H1 (cell line): ENCODE results near the gene SLC25A38.

Experiments used
- BACH1 ChIP-seq: IDR thresholded peaks from 2 replicates; pipeline ENCODE4 v1.6.1; 2012; ENCODE audit warnings: low read length, improper control_type of control experiment
- FOSL1 ChIP-seq: IDR thresholded peaks from 2 replicates; pipeline ENCODE4 v1.6.1; 2011; ENCODE audit warnings: mild to moderate bottlenecking, low read depth, low read length, moderate library complexity; ENCODE audit not compliant: insufficient read depth
- GABPA ChIP-seq: IDR thresholded peaks from 2 replicates; pipeline ENCODE4 v1.6.1; 2011; ENCODE audit warnings: mild to moderate bottlenecking, low read length, moderate library complexity, borderline replicate concordance; ENCODE audit not compliant: insufficient read depth
- NRF1 ChIP-seq: IDR thresholded peaks from 2 replicates; pipeline ENCODE4 v1.6.1; 2011; ENCODE audit warnings: mild to moderate bottlenecking, low read depth, low read length, improper control_type of control experiment
- POLR2A ChIP-seq, 2 experiments: IDR thresholded peaks; 1 replicate in 1 of 2; 2 replicates in 1 of 2; pipeline ENCODE4 v1.6.1; 2011; ENCODE audit warnings: low read depth in 2 of 2, low read length in 2 of 2, mild to moderate bottlenecking in 2 of 2; ENCODE audit errors: control extremely low read depth in 1 of 2
- RAD21 ChIP-seq, 2 experiments: IDR thresholded peaks in 1 of 2; conservative IDR thresholded peaks in 1 of 2; 2 replicates each; pipeline ENCODE4 v1.6.1; 2011; ENCODE audit warnings: low read depth in 2 of 2, low read length in 2 of 2, improper control_type of control experiment in 1 of 2, inconsistent platforms in 1 of 2, mild to moderate bottlenecking in 1 of 2, moderate library complexity in 1 of 2
- SP2 ChIP-seq: IDR thresholded peaks from 2 replicates; pipeline ENCODE4 v1.6.1; 2012; ENCODE audit warnings: mild to moderate bottlenecking, low read length, inconsistent platforms
- TF ChIP-seq, protein P1 (sequence below), 3 experiments: IDR thresholded peaks; 1 replicate in 2 of 3; 2 replicates in 1 of 3; pipeline versions ENCODE4 v1.5.1 to v1.6.1; 2011; ENCODE audit warnings: low read length in 3 of 3, mild to moderate bottlenecking in 3 of 3, inconsistent platforms in 2 of 3, low read depth in 1 of 3, moderate library complexity in 1 of 3; ENCODE audit not compliant: insufficient read depth in 1 of 3; ENCODE audit errors: control extremely low read depth in 1 of 3
- TF ChIP-seq, protein P2 (sequence below): IDR thresholded peaks from 2 replicates; pipeline ENCODE4 v1.6.1; 2012; ENCODE audit warnings: inconsistent platforms

DNA sequence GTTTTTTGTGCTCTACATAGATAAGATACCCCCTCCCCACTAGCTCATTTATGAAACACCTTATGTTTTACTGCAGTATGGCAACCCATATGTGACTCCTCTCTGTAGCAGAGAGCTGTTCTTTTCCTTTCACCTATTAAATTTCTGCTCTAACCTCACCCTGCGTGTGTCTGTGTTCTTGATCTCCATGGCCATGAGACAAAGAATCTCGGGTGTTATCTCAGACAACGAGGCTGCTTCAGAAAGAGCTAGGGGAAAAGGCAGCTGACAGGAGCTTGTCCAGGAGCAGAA is 35.6 kb upstream of the SLC25A38 start:
- TF ChIP-seq SP2 (no peak), GABPA (no peak), RAD21 (IDR thresholded peaks at IDR 0.05 in 1 of 2, conservative IDR thresholded peaks at IDR 0.05 in 1 of 2; ENCODE audit: low read depth in 2 of 2, low read length in 2 of 2) (no peak), FOSL1 (no peak), BACH1 (no peak), POLR2A (IDR thresholded peaks at IDR 0.05; ENCODE audit: control extremely low read depth in 1 of 2, low read depth in 2 of 2, low read length in 2 of 2) (no peak), NRF1 (no peak)
- TF ChIP-seq, protein P1, sequence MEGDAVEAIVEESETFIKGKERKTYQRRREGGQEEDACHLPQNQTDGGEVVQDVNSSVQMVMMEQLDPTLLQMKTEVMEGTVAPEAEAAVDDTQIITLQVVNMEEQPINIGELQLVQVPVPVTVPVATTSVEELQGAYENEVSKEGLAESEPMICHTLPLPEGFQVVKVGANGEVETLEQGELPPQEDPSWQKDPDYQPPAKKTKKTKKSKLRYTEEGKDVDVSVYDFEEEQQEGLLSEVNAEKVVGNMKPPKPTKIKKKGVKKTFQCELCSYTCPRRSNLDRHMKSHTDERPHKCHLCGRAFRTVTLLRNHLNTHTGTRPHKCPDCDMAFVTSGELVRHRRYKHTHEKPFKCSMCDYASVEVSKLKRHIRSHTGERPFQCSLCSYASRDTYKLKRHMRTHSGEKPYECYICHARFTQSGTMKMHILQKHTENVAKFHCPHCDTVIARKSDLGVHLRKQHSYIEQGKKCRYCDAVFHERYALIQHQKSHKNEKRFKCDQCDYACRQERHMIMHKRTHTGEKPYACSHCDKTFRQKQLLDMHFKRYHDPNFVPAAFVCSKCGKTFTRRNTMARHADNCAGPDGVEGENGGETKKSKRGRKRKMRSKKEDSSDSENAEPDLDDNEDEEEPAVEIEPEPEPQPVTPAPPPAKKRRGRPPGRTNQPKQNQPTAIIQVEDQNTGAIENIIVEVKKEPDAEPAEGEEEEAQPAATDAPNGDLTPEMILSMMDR (IDR thresholded peaks at IDR 0.05; ENCODE audit: control extremely low read depth in 1 of 3, insufficient read depth in 1 of 3, low read depth in 1 of 3, low read length in 3 of 3) = no peak
- TF ChIP-seq, protein P2, sequence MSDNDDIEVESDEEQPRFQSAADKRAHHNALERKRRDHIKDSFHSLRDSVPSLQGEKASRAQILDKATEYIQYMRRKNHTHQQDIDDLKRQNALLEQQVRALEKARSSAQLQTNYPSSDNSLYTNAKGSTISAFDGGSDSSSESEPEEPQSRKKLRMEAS = no peak
